ENCODE measurements around the gene SLIT1. TPM values are rescaled to one million over a fixed set of nuclear protein-coding genes. Genes with fewer than 3 reads are reported as not detected.

Gene SLIT1
- polyA plus RNA-seq, 1 donor from 2014 or later, result 9.5 TPM

DNA sequence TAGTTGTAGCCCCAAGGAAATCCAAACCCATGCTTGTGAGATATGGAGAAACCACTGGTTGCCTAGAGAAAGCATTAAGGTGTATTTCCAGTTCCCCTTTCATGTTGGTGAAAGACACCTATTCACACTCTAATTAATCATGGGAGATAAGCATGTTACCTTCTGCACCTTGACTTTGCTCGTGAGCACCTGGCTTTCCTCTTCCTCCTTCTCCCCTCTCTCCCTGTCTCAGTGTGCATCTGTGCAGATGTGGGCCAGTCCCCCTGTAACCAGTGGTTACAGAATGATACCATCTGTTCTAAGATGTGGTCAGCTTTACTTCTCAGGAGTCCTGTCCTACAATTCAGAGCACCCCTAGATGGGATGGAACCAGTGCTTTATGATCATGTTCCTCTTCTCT is 193.0 kb downstream of the SLIT1 start:
- H3K4me2 ChIP-seq (ENCODE audit: low read length), result no peak overlapping the region
- no peaks in the 10 kb centered on the region for H3K27me3 ChIP-seq (ENCODE audit: insufficient read depth, low read depth, low read length)
- no peak overlapping the region for H2AFZ ChIP-seq (ENCODE audit: low read depth, low read length)
- no peaks in the 10 kb centered on the region for H3K9me2 ChIP-seq (ENCODE audit: insufficient read depth, low read length)
- H4K20me1 ChIP-seq (ENCODE audit: insufficient read depth), result no peaks in the 10 kb centered on the region
- no peak overlapping the region for H3K9ac ChIP-seq (ENCODE audit: low read length)
- TF ChIP-seq EP300 (conservative IDR thresholded peaks at IDR 0.05; ENCODE audit: poor library complexity, severe bottlenecking) (no peak), TAF1 (IDR thresholded peaks at IDR 0.05; ENCODE audit: low read depth) (no peak), POLR2AphosphoS5 (IDR thresholded peaks at IDR 0.05) (no peak), SMC3 (conservative IDR thresholded peaks at IDR 0.05; ENCODE audit: poor library complexity) (no peak), EZH2 (IDR thresholded peaks at IDR 0.05; ENCODE audit: borderline replicate concordance, insufficient read depth, low read length, poor library complexity, severe bottlenecking) (no peak), RAD21 (conservative IDR thresholded peaks at IDR 0.05) (no peak), MXI1 (conservative IDR thresholded peaks at IDR 0.05; ENCODE audit: poor library complexity, severe bottlenecking) (no peak)
- TF ChIP-seq, protein P1, sequence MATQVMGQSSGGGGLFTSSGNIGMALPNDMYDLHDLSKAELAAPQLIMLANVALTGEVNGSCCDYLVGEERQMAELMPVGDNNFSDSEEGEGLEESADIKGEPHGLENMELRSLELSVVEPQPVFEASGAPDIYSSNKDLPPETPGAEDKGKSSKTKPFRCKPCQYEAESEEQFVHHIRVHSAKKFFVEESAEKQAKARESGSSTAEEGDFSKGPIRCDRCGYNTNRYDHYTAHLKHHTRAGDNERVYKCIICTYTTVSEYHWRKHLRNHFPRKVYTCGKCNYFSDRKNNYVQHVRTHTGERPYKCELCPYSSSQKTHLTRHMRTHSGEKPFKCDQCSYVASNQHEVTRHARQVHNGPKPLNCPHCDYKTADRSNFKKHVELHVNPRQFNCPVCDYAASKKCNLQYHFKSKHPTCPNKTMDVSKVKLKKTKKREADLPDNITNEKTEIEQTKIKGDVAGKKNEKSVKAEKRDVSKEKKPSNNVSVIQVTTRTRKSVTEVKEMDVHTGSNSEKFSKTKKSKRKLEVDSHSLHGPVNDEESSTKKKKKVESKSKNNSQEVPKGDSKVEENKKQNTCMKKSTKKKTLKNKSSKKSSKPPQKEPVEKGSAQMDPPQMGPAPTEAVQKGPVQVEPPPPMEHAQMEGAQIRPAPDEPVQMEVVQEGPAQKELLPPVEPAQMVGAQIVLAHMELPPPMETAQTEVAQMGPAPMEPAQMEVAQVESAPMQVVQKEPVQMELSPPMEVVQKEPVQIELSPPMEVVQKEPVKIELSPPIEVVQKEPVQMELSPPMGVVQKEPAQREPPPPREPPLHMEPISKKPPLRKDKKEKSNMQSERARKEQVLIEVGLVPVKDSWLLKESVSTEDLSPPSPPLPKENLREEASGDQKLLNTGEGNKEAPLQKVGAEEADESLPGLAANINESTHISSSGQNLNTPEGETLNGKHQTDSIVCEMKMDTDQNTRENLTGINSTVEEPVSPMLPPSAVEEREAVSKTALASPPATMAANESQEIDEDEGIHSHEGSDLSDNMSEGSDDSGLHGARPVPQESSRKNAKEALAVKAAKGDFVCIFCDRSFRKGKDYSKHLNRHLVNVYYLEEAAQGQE (IDR thresholded peaks at IDR 0.05; ENCODE audit: borderline replicate concordance), result no peak
- TF ChIP-seq, protein P2, sequence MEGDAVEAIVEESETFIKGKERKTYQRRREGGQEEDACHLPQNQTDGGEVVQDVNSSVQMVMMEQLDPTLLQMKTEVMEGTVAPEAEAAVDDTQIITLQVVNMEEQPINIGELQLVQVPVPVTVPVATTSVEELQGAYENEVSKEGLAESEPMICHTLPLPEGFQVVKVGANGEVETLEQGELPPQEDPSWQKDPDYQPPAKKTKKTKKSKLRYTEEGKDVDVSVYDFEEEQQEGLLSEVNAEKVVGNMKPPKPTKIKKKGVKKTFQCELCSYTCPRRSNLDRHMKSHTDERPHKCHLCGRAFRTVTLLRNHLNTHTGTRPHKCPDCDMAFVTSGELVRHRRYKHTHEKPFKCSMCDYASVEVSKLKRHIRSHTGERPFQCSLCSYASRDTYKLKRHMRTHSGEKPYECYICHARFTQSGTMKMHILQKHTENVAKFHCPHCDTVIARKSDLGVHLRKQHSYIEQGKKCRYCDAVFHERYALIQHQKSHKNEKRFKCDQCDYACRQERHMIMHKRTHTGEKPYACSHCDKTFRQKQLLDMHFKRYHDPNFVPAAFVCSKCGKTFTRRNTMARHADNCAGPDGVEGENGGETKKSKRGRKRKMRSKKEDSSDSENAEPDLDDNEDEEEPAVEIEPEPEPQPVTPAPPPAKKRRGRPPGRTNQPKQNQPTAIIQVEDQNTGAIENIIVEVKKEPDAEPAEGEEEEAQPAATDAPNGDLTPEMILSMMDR (IDR thresholded peaks at IDR 0.05; ENCODE audit: poor library complexity, severe bottlenecking), result no peak
- H3K4me3 ChIP-seq (ENCODE audit: low read length), result no peak overlapping the region
- peaks cover 5% of the 10 kb centered on the region for H3K36me3 ChIP-seq (ENCODE audit: insufficient read depth, low read length)
- H3K9me3 ChIP-seq (ENCODE audit: low read length), result no peaks in the 10 kb centered on the region
- no peaks in the 10 kb centered on the region for H3K79me2 ChIP-seq (replicated peaks; ENCODE audit: insufficient read depth, low read length)
- no peak overlapping the region for H3K27ac ChIP-seq (ENCODE audit: low read length)
- H3F3A ChIP-seq (ENCODE audit: insufficient read depth, low read length, poor library complexity, severe bottlenecking), result no peaks in the 10 kb centered on the region

DNA sequence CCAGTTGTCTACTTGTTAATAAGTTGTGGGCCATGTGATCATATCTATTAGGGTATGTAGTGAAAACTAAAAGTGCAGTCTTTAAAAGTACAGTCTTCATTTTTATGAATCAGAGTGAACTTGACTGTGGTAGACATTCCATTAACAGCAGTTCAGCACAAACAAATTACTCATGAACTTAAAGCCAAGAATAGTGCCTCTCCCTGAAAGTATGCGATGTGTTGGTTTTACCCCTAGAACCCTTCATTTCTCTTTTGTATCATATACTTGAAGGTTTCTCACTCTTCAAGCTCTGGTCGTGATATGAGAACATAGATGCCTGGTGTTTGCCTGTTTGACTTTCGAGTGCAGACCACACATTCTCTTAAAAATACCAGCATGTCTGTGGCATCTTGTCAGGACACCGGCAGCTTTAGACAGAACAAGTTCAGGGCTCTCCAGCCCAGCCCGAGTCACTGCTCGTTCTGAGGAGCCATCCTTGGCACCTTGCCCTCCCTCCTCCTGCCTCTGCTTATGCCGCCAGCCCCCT is 194.4 kb downstream of the SLIT1 start:
- no peak overlapping the region for H2AFZ ChIP-seq (ENCODE audit: low read depth, low read length)
- H3F3A ChIP-seq (ENCODE audit: insufficient read depth, low read length, poor library complexity, severe bottlenecking), result no peaks in the 10 kb centered on the region
- H3K79me2 ChIP-seq (replicated peaks; ENCODE audit: insufficient read depth, low read length), result no peaks in the 10 kb centered on the region
- H3K9me3 ChIP-seq (ENCODE audit: low read length), result no peaks in the 10 kb centered on the region
- no peak overlapping the region for H3K9ac ChIP-seq (ENCODE audit: low read length)
- no peak overlapping the region for H3K4me3 ChIP-seq (ENCODE audit: low read length)
- peaks cover 5% of the 10 kb centered on the region for H3K36me3 ChIP-seq (ENCODE audit: insufficient read depth, low read length)
- no peak overlapping the region for H3K27ac ChIP-seq (ENCODE audit: low read length)
- no peaks in the 10 kb centered on the region for H3K9me2 ChIP-seq (ENCODE audit: insufficient read depth, low read length)
- H3K27me3 ChIP-seq (ENCODE audit: insufficient read depth, low read depth, low read length), result no peaks in the 10 kb centered on the region
- TF ChIP-seq MXI1 (conservative IDR thresholded peaks at IDR 0.05; ENCODE audit: poor library complexity, severe bottlenecking), result no peak
- TF ChIP-seq, protein P1 (IDR thresholded peaks at IDR 0.05; ENCODE audit: borderline replicate concordance), result no peak
- TF ChIP-seq, protein P2 (IDR thresholded peaks at IDR 0.05; ENCODE audit: poor library complexity, severe bottlenecking), result no peak
- TF ChIP-seq POLR2AphosphoS5 (IDR thresholded peaks at IDR 0.05), result no peak
- TF ChIP-seq EZH2 (IDR thresholded peaks at IDR 0.05; ENCODE audit: borderline replicate concordance, insufficient read depth, low read length, poor library complexity, severe bottlenecking), result no peak
- TF ChIP-seq EP300 (conservative IDR thresholded peaks at IDR 0.05; ENCODE audit: poor library complexity, severe bottlenecking), result no peak
- no peak for TF ChIP-seq SMC3 (conservative IDR thresholded peaks at IDR 0.05; ENCODE audit: poor library complexity)
- no peak for TF ChIP-seq RAD21 (conservative IDR thresholded peaks at IDR 0.05)
- TF ChIP-seq TAF1 (IDR thresholded peaks at IDR 0.05; ENCODE audit: low read depth), result no peak
- H3K4me2 ChIP-seq (ENCODE audit: low read length), result no peak overlapping the region
- H4K20me1 ChIP-seq (ENCODE audit: insufficient read depth), result no peaks in the 10 kb centered on the region

Data from neural cell (in vitro differentiated cells).